Measurements from ENCODE around the gene SETBP1. TPM values are rescaled to one million over a fixed set of nuclear protein-coding genes. Genes with fewer than 3 reads are reported as not detected.

SETBP1 gene
- total RNA-seq, 1 donor from 2014 or later = 29.4 TPM

GRCh38 chr18:45090526-45091140, 409.9 kb downstream of the SETBP1 start:
- intact Hi-C loops (cut with micrococcal nuclease) = no loop called here

DNA sequence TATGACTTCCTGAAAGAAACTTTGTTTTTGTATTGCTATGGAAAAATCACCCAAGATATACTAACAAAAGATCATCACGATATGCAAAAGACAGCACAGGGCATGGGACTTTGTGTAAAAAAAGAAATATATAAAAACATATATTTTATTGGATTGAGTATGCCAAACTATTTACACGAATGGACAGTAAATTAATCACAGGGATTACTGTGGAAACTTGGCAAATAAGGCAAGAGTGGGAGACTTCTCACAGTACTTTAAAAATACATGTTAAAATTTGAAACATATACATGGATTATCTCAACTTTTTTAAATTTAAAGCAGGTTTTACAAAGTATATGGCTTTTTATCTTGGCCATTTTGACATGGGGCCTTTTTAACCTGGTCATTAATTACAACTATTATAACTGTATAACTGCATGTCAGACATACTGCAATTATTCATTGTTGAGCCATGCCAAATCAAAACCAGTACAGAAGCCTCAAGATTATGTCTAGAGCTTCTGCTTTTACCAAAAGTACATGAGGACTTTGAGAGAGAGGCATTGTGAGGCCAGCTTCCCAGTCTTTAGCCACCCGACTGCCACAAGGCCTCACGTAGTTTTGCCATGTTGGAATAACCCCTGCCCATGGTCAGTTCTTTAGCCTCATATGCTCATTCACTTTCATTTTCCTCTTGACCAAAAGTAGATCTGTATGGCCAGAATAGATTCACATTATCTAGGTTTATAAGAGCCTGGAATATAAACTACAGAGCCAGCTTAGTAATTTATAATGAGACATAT, 419.8 kb downstream of the SETBP1 start:
- intact Hi-C loops (cut with micrococcal nuclease) = no loop called here

DNA sequence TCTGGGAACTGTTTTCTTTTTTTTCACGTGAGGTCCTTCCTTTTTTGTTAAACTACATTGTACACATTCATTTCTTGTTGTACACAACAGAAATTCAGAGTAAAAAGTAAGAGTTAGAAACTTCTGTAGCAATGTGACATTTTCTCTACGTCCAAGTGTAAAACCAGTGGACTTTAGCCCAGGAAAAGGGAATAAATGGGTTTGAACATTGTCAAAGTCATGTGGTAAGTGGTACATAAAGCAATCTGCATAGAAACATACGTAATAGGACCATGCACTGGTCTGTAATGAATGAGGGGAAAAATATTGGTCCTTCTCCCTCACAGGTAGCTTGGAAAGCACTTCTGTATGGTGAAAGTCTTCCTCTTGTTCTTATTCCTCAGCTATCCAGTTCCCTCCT, 421.4 kb downstream of the SETBP1 start:
- intact Hi-C loops (cut with micrococcal nuclease) = no loop called here

DNA sequence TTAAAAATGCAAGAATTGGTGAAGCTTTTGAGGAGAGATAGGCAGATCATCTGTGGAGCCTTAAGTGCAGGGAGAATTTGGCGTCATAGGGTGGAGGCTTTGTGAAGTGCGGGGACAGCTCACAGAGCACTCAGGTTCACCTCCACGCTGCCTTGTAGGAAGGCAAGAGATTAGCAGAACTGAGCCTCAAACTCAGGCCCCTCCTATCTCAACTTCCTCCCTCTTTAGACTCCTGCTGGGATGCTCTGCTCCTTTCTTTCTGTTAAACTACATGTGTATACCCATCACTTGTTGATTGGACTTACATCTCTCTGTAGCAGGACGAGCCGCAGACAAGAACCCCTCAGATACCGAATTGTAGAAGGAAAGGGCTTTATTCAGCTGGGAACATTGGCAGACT, 422.2 kb downstream of the SETBP1 start:
- intact Hi-C loops (cut with micrococcal nuclease) = no loop called here

- intact Hi-C loops (cut with micrococcal nuclease) = no loop called here
These were observed 422.8 kb downstream of the SETBP1 start for GRCh38 chr18:45103319-45104048.

GRCh38 chr18:45104049-45104395, 423.3 kb downstream of the SETBP1 start:
- intact Hi-C loops (cut with micrococcal nuclease) = no loop called here

GRCh38 chr18:45106331-45106774, 425.7 kb downstream of the SETBP1 start:
- intact Hi-C loops (cut with micrococcal nuclease) = no loop called here

DNA sequence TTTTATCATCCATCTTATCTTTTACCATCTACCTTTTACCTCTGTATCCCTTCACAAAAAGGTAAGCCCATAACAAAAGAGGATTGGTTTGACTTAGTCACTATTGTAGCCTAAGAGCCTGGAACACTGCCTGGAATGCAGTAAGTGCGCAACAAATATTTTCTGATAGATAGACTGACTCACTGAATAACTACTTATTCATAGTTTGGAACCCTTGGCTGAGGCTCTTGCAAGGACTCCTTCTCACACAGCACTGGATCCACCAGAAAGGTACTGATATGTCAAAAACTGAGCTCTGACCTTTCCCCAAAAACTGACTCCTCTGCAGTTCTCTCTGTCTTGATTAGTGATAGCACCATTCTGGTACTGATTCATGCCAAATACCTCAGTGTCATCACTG, 426.7 kb downstream of the SETBP1 start:
- intact Hi-C loops (cut with micrococcal nuclease) = no loop called here

GRCh38 chr18:45108754-45109153, 428.1 kb downstream of the SETBP1 start:
- intact Hi-C loops (cut with micrococcal nuclease) = no loop called here

GRCh38 chr18:45109271-45109670, 428.6 kb downstream of the SETBP1 start:
- intact Hi-C loops (cut with micrococcal nuclease) = no loop called here

GRCh38 chr18:45109706-45110105, 429.0 kb downstream of the SETBP1 start:
- intact Hi-C loops (cut with micrococcal nuclease) = no loop called here

DNA sequence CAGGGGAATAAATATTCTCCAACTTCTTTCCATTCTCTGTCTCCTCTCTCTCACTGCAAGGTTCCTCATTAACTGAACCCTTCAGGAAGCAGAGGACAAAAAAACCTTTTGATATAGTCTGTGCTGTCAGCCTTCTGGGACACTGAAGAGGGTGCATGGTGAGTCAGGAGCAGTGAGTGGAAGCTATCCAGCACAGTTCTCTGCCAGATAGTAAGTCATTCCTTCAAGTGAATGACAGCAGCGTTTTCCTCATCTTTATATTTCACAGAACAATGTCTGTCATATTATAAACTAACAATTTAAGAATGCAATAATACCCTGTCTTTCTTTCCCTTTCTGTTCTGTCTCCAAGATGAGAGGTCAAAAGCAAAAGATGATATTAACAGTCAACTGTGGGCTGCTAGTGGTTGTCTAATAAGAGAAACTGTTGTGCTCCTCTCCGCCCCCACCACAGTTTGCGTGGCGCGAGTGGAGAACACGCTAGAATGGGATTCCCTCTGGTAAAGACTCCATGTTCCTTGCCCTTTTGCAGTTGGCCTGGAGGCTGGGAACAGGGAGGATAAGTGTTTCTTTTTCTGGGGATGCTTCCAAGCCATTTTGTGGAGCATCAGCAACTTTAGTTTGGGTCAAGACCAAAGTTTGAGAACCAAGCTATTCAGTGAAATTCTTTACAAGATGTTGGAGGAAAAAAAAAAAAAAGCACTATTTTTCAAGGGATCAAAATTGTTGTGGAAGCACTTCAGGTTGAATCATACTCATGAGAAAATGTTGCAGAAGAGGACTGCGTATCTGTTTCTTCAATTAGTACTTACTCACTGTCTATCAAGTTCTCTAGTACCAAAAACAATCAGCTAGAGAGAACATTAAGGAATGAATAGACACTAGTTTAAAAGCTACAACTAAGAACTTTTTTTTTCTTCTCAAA, 430.2 kb downstream of the SETBP1 start:
- intact Hi-C loops (cut with micrococcal nuclease) = no loop called here

- intact Hi-C loops (cut with micrococcal nuclease) = no loop called here
These were observed 430.8 kb downstream of the SETBP1 start for GRCh38 chr18:45111502-45111848.

GRCh38 chr18:45112682-45113081, 432.0 kb downstream of the SETBP1 start:
- intact Hi-C loops (cut with micrococcal nuclease) = no loop called here

DNA sequence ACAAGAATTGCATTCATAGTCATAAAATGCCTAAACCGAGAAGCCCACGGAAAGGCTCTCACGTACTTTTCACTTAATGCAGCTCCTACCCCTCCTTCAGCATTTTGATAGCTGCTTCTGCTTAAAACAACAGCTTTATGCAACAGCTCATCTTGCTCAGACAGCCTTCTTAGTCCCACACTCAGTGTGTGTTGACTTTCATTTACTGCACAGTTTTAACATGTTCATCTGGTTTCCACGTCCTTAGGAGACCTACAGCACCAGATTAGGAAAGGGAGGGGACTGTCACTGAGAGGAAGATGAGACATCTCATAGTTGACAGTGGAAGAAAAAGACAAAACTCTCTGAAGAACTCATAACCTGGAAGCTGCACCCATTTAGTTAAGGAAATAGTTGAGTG, 435.4 kb downstream of the SETBP1 start:
- intact Hi-C loops (cut with micrococcal nuclease) = no loop called here

Measured in T-helper 1 cell treated with Interleukin-12 subunit alpha and Interleukin-12 subunit beta and Interleukin-4 antibody, amounts not matched to agents 30 ng/mL and 1 ng/mL, for 36 hours (primary cell).